Measurements from ENCODE around the gene MED13.

The MED13 gene

GRCh38 chr17:61947367-61948078, 117.6 kb downstream of the MED13 start:
- in situ Hi-C loops (cut with MboI; ENCODE audit: low pct_unique_long_range_greater_than_20kb, low sequenced_read_pairs, unreplicated experiment): no loop called here
- TF ChIP-seq CTCF (IDR thresholded peaks at IDR 0.05; ENCODE audit: extremely low read depth, insufficient read depth, missing control alignments): no peak
- DNase-seq (ENCODE audit: low spot score): no peak

GRCh38 chr17:61946359-61946758, 118.7 kb downstream of the MED13 start:
- DNase-seq (ENCODE audit: low spot score): no peak
- in situ Hi-C loops (cut with MboI; ENCODE audit: low pct_unique_long_range_greater_than_20kb, low sequenced_read_pairs, unreplicated experiment): no loop called here
- TF ChIP-seq CTCF (IDR thresholded peaks at IDR 0.05; ENCODE audit: extremely low read depth, insufficient read depth, missing control alignments): no peak

GRCh38 chr17:61943117-61943516, 122.0 kb downstream of the MED13 start:
- in situ Hi-C loops (cut with MboI; ENCODE audit: low pct_unique_long_range_greater_than_20kb, low sequenced_read_pairs, unreplicated experiment): no loop called here
- no peak for TF ChIP-seq CTCF (IDR thresholded peaks at IDR 0.05; ENCODE audit: extremely low read depth, insufficient read depth, missing control alignments)

GRCh38 chr17:61942085-61942484, 123.0 kb downstream of the MED13 start:
- in situ Hi-C loops (cut with MboI; ENCODE audit: low pct_unique_long_range_greater_than_20kb, low sequenced_read_pairs, unreplicated experiment): no loop called here
- TF ChIP-seq CTCF (IDR thresholded peaks at IDR 0.05; ENCODE audit: extremely low read depth, insufficient read depth, missing control alignments): no peak

More at GRCh38 chr17:61943117-61943516, 122.0 kb downstream of the MED13 start:
- no peak for DNase-seq (ENCODE audit: low spot score)

GRCh38 chr17:61928101-61928436, 137.0 kb downstream of the MED13 start:
- no peak for DNase-seq (ENCODE audit: low spot score)
- in situ Hi-C loops (cut with MboI; ENCODE audit: low pct_unique_long_range_greater_than_20kb, low sequenced_read_pairs, unreplicated experiment): no loop called here
- no peak for TF ChIP-seq CTCF (IDR thresholded peaks at IDR 0.05; ENCODE audit: extremely low read depth, insufficient read depth, missing control alignments)

More at GRCh38 chr17:61942085-61942484, 123.0 kb downstream of the MED13 start:
- no peak for DNase-seq (ENCODE audit: low spot score)

GRCh38 chr17:61927208-61928100, 137.6 kb downstream of the MED13 start, which contains the start of gene INTS2:
INTS2 (minus strand) TSS chr17:61927982; CDS start chr17:61926644, 1,338 bp downstream.
- peak; percentile 92 for DNase-seq (ENCODE audit: low spot score)
- TF ChIP-seq CTCF (IDR thresholded peaks at IDR 0.05; ENCODE audit: extremely low read depth, insufficient read depth, missing control alignments): no peak
- in situ Hi-C loops (cut with MboI; ENCODE audit: low pct_unique_long_range_greater_than_20kb, low sequenced_read_pairs, unreplicated experiment): no loop called here
